Heart left ventricle (tissue), 16 donors: ENCODE data around the gene CDAN1. TPM values are rescaled to one million over a fixed set of nuclear protein-coding genes. Genes with fewer than 3 reads are reported as not detected.
A peak's percentile ranks its signal among the peaks of the same experiment; 100 is the strongest.

Source experiments
- ATAC-seq, 4 donors: fragments of 200-7000 bp; cut with Tn5 transposase; one replicate each; pipeline ENCODE4 v1.9.1; 2020 to 2022; ENCODE audit warnings: moderate library complexity in 4 of 4, mild to moderate bottlenecking in 3 of 4, moderate number of reproducible peaks in 1 of 4
- DNase-seq, 5 donors: peaks; one replicate each; pipeline ENCODE4 v3.0.0-alpha.2; 2020
- H3K27ac ChIP-seq, 12 donors: fragments of 200-600 bp; sonication (generic) in 4 of 12; one replicate each; pipeline versions ENCODE4 v1.5.0 to v1.8.0; 2016 to 2022; ENCODE audit warnings: mild to moderate bottlenecking in 2 of 12
- H3K27me3 ChIP-seq, 9 donors: fragments of 200-600 bp; sonication (generic) in 2 of 9; one replicate each; pipeline versions ENCODE4 v1.5.1 to v1.8.0; 2016 to 2022; ENCODE audit warnings: mild to moderate bottlenecking in 3 of 9
- H3K36me3 ChIP-seq, 9 donors: fragments of 200-600 bp; sonication (generic) in 2 of 9; one replicate each; pipeline versions ENCODE4 v1.5.0 to v1.8.0; 2018 to 2022; ENCODE audit warnings: mild to moderate bottlenecking in 2 of 9
- H3K4me1 ChIP-seq, 12 donors: fragments of 200-600 bp; sonication (generic) in 4 of 12; one replicate each; pipeline versions ENCODE4 v1.5.0 to v1.8.0; 2016 to 2022; ENCODE audit warnings: mild to moderate bottlenecking in 3 of 12
- H3K4me3 ChIP-seq, 12 donors: fragments of 200-600 bp; sonication (generic) in 4 of 12; one replicate each; pipeline versions ENCODE4 v1.5.0 to v1.8.0; 2017 to 2022; ENCODE audit warnings: mild to moderate bottlenecking in 9 of 12, moderate library complexity in 4 of 12
- H3K9me3 ChIP-seq, 12 donors: fragments of 200-600 bp; sonication (generic) in 4 of 12; one replicate each; pipeline versions ENCODE4 v1.5.0 to v1.8.0; 2016 to 2022; ENCODE audit warnings: mild to moderate bottlenecking in 1 of 12
- CTCF ChIP-seq, 12 donors: fragments of 200-600 bp; sonication (generic) in 4 of 12; IDR thresholded peaks; one replicate each; pipeline versions ENCODE4 v1.5.0 to v1.8.0; 2018 to 2022; ENCODE audit warnings: antibody characterized with exemption in 12 of 12, mild to moderate bottlenecking in 5 of 12
- POLR2A ChIP-seq, 2 donors: fragments of 450-650 bp; IDR thresholded peaks; one replicate each; pipeline ENCODE4 v1.6.1; 2017; ENCODE audit warnings: antibody characterized with exemption in 2 of 2, mild to moderate bottlenecking in 2 of 2, moderate library complexity in 2 of 2
- WGBS, 4 donors: extraction: QIAGEN DNeasy Blood & Tissue Kit in 2 of 4; methylation state at CpG; one replicate each; pipeline versions ENCODE4 v1.1.5 to v1.1.7; 2013 to 2018; 5-methylcytosine and 5-hydroxymethylcytosine counted together
- intact Hi-C, 10 donors: fragments of 100-400 bp; cut with DNase I; formaldehyde crosslinking; loops; one replicate each; pipeline versions ENCODE4 v1.11.1 to v1.14.2; 2022
- polyA plus RNA-seq, 2 donors: library from polyadenylated mRNA; stranded (reverse); fragments of 200-250 nt; gene quantifications; one replicate each; pipeline ENCODE4 v1.2.3, GENCODE V29; 2013
- total RNA-seq, 9 donors: library from RNA; depleted of rRNA in 2 of 9; stranded (reverse); fragments of >200 nt in 2 of 9; fragmentation: NEBNext Ultra II Directional in 3 of 9; extraction: Animal tissue kit (Norgen Biotek cat#: 25700) in 3 of 9; gene quantifications; one replicate each; pipeline versions ENCODE4 v1.1.0 to v1.2.4, GENCODE V29; 2016 to 2023
- donor health status: ischemic (EF 13 %, LVEDD 7.1; RV severe dilation, severe dysfunction).
- donor health status: healthy with polysubstance abuse.
- donor health status: DM: no; HTN: yes; CAD: no.
- donor health status: DM: no; HTN: no; CAD: no.
- donor health status: ischemic (EF 25% LVEDD 6.9; RV normal size, moderate dysfunction).
- donor health status: ischemic (EF 25% LVEDD 5.7; RV mildly dilated, moderate dysfunction).
- donor health status: healthy.
- donor health status: DM: yes; HTN: yes; CAD: no.
- donor health status: ischemic (EF 35%, LVEDD 5.7; RV mildly dilated, moderate dysfunction).
- donor health status: nonischemic (EF 11% LVEDD 7.7; RV severe dilation, severe dysfunction).
- donor health status: DM: yes; HTN: yes; CAD: no.
- donor health status: PGD.
- donor health status: ischemic (EF 29% LVEDD 5.4; RV normal size, mild dysfunction).
- donor health status: nonischemic (EF 23%, LVEDD 6.1; RV moderate dilation, normal function).

The CDAN1 gene
- total and polyA plus RNA-seq, 11 donors, result 4.3 to 6.9 (median 5.6) TPM

- peak overlapping the region; percentile 68 to 98 (median 94) for H3K4me3 ChIP-seq
- intact Hi-C loops, result loop anchor here in 8 of 10 donors (2.0 to 10.0 kb wide), 2 partner anchors 185 to 189 kb away; partner anchors contain the start of gene TTBK2 (in 8 of the 8)
- peaks cover 0 to 44% (median 39%) of the 10 kb centered on the region in 9 donors for H3K36me3 ChIP-seq
- TF ChIP-seq CTCF (IDR thresholded peaks at IDR 0.05) (no peak), POLR2A (IDR thresholded peaks at IDR 0.05) (no peak)
- peaks cover 7 to 22% (median 15%) of the 10 kb centered on the region in 12 donors for H3K4me1 ChIP-seq
- no peaks in the 10 kb centered on the region for H3K27me3 ChIP-seq
- no peaks in the 10 kb centered on the region for H3K9me3 ChIP-seq
- ATAC-seq, result peak in 2 of 4 donors; percentile 45 to 62
- 1 to 5% (median 2%) methylated on average over 10 to 55 of the region's 55 CpGs for WGBS, 4 donors
- no peak for DNase-seq
- peak overlapping the region; percentile 78 to 98 (median 88) for H3K27ac ChIP-seq
These were observed 643 bp downstream of the CDAN1 start for GRCh38 chr15:42736178-42736792.

- Histone ChIP-seq H3K27ac (peak overlapping the region in 5 of 12 donors; percentile 20 to 98 (median 90)), H3K4me1 (peaks cover 7 to 22% (median 15%) of the 10 kb centered on the region in 12 donors), H3K27me3 (no peaks in the 10 kb centered on the region), H3K4me3 (peak overlapping the region; percentile 68 to 98 (median 94)), H3K9me3 (no peaks in the 10 kb centered on the region), H3K36me3 (peaks cover 0 to 51% (median 46%) of the 10 kb centered on the region in 9 donors)
- ATAC-seq (no peak), DNase-seq (no peak)
- intact Hi-C loops, result loop anchor here in 8 of 10 donors (2.0 to 10.0 kb wide), 2 partner anchors 185 to 189 kb away; partner anchors contain the start of gene TTBK2 (in 8 of the 8)
- WGBS, 4 donors, result 79 to 85% (median 83%) methylated on average over 19 of the region's 19 CpGs
- TF ChIP-seq POLR2A (IDR thresholded peaks at IDR 0.05) (no peak), CTCF (IDR thresholded peaks at IDR 0.05) (no peak)
These were observed 1.4 kb downstream of the CDAN1 start for GRCh38 chr15:42735382-42736165.

- WGBS, 4 donors, result 92 to 95% (median 94%) methylated on average over 6 of the region's 6 CpGs
- no peak for TF ChIP-seq CTCF (IDR thresholded peaks at IDR 0.05)
- no peak for TF ChIP-seq POLR2A (IDR thresholded peaks at IDR 0.05)
These were observed 2.8 kb downstream of the CDAN1 start for GRCh38 chr15:42734076-42734672.

More at GRCh38 chr15:42734076-42734672, 2.8 kb downstream of the CDAN1 start:
- DNase-seq (no peak), ATAC-seq (no peak)
- no peaks in the 10 kb centered on the region for H3K9me3 ChIP-seq
- peaks cover 0 to 65% (median 60%) of the 10 kb centered on the region in 9 donors for H3K36me3 ChIP-seq
- intact Hi-C loops, result loop anchor here in 6 of 10 donors (10.0 kb wide), 1 partner anchor 191 kb away; the partner anchor contains the start of gene TTBK2 (in 6 of the 6)
- H3K27ac ChIP-seq, result no peak overlapping the region
- H3K27me3 ChIP-seq, result no peaks in the 10 kb centered on the region
- peaks cover 7 to 22% (median 15%) of the 10 kb centered on the region in 12 donors for H3K4me1 ChIP-seq
- no peak overlapping the region for H3K4me3 ChIP-seq
